ENCODE data around the gene MAGEB17. TPM values are rescaled to one million over a fixed set of nuclear protein-coding genes. Genes with fewer than 3 reads are reported as not detected.

Gene MAGEB17
- total RNA-seq, 1 experiment from 2014 or later = not detected

GRCh38 chrX:16137416-16138107 lies 29.7 kb upstream of the MAGEB17 start:
- ChIA-PET POLR2A (no interaction called here), CTCF (interaction anchor here (0.9 to 1.7 kb wide), 3 partner anchors 10 to 75 kb away, joined by 3 to 6 read pairs (median 3); partner anchors contain the start of gene GRPR), RAD21 (ENCODE audit: low non-redundant PET in 1 of 2, low total read pairs in 2 of 2, uncharacterized antibody in 2 of 2, unreplicated experiment in 2 of 2) (no interaction called here)
- no TSS peak for BruUV-seq (replicated peaks)
- no peaks in the 10 kb centered on the region for H3K9me2 ChIP-seq (ENCODE audit: insufficient read depth)
- H2AFZ ChIP-seq (ENCODE audit: low read depth, low read length, poor library complexity, severe bottlenecking) = no peak overlapping the region
- no peaks in the 10 kb centered on the region for H3K27me3 ChIP-seq (ENCODE audit: insufficient read depth, low read length)
- peaks cover 0 to 4% of the 10 kb centered on the region in 2 experiments; a peak in 1 of 4 replicates for H3K4me1 ChIP-seq (ENCODE audit: control insufficient read depth in 1 of 2, insufficient read depth in 2 of 2, low read length in 2 of 2)
- no peak for TF ChIP-seq ATF3 (IDR thresholded peaks at IDR 0.05)
- no peak for TF ChIP-seq SP1 (IDR thresholded peaks at IDR 0.05; ENCODE audit: low read depth)
- TF ChIP-seq SRF (IDR thresholded peaks at IDR 0.05; ENCODE audit: low read depth) = no peak
- no peak for TF ChIP-seq ZBTB33 (IDR thresholded peaks at IDR 0.05; ENCODE audit: extremely low read depth, insufficient replicate concordance, low read length)
- TF ChIP-seq REST (IDR thresholded peaks at IDR 0.05; ENCODE audit: low read depth) = no peak
- TF ChIP-seq ELF1 (IDR thresholded peaks at IDR 0.05; ENCODE audit: borderline replicate concordance, low read depth) = no peak
- TF ChIP-seq EGR1 (IDR thresholded peaks at IDR 0.05; ENCODE audit: low read depth) = no peak
- no peak for TF ChIP-seq ZNF274 (IDR thresholded peaks at IDR 0.05; ENCODE audit: low read depth, low read length)
- TF ChIP-seq MAX (IDR thresholded peaks at IDR 0.05) = no peak
- TF ChIP-seq POLR2AphosphoS5 (IDR thresholded peaks at IDR 0.05; ENCODE audit: low read depth, low read length) = no peak
- no peak for TF ChIP-seq EZH2 (IDR thresholded peaks at IDR 0.05)
- TF ChIP-seq POLR2A (IDR thresholded peaks at IDR 0.05; ENCODE audit: borderline replicate concordance, extremely low read depth, insufficient read depth, insufficient read length) = no peak
- no peak overlapping the region for H3K9ac ChIP-seq (ENCODE audit: low read length)
- DNase-seq (ENCODE audit: low read depth, low spot score) = no peak
- H3K4me2 ChIP-seq (ENCODE audit: low read length) = no peak overlapping the region
- H4K20me1 ChIP-seq (ENCODE audit: insufficient read depth) = no peaks in the 10 kb centered on the region
- intact Hi-C loops (cut with micrococcal nuclease) = no loop called here
- H3K79me2 ChIP-seq (ENCODE audit: insufficient read depth, low read length) = no peaks in the 10 kb centered on the region
- H3K36me3 ChIP-seq (ENCODE audit: control insufficient read depth in 1 of 2, insufficient read depth in 2 of 2, low read length in 2 of 2) = no peaks in the 10 kb centered on the region
- no peak for ATAC-seq
- H3K9me3 ChIP-seq (ENCODE audit: control insufficient read depth in 1 of 2, insufficient read depth in 1 of 2, low read depth in 1 of 2, low read length in 2 of 2) = no peaks in the 10 kb centered on the region
- no peak overlapping the region for H3K4me3 ChIP-seq (replicated peaks in 1 of 2; ENCODE audit: low read depth in 1 of 2, low read length in 2 of 2)
- H3K27ac ChIP-seq (ENCODE audit: low read depth, low read length) = no peak overlapping the region

Data from HCT116 (cell line).